Activated T-helper 1 cell treated with anti-CD3 and anti-CD28 coated beads, Interleukin-12 subunit alpha, Interleukin-12 subunit beta, Interleukin-2, Interleukin-4 antibody, amounts not matched to agents 30 ng/mL and 10 ng/mL and 1 ng/mL, durations not matched to agents 14 hours and 24 hours and 36 hours (primary cell): ENCODE results near the gene P2RX7. TPM values are rescaled to one million over a fixed set of nuclear protein-coding genes. Genes with fewer than 3 reads are reported as not detected.
A peak's percentile ranks its signal among the peaks of the same experiment; 100 is the strongest.
"Not testable (repeated sequence)": the region's sequence is repeated elsewhere in the genome, so short reads cannot be mapped to it uniquely, and the experiment has no call there.

Experiments used
- DNase-seq: peaks from one replicate; pipeline ENCODE4 v3.0.0; 2021; ENCODE audit warnings: low spot score
- H3K27ac Mint-ChIP-seq: one replicate; pipeline ENCODE4 v1.8.0; 2021; ENCODE audit warnings: mild to moderate bottlenecking, mixed read lengths
- H3K27me3 Mint-ChIP-seq: one replicate; pipeline ENCODE4 v1.8.0; 2022; ENCODE audit warnings: mild to moderate bottlenecking, moderate library complexity, mixed read lengths; ENCODE audit not compliant: insufficient read depth
- H3K36me3 Mint-ChIP-seq: one replicate; pipeline ENCODE4 v1.8.0; 2021; ENCODE audit warnings: low read depth, mixed read lengths
- H3K4me1 Mint-ChIP-seq: one replicate; pipeline ENCODE4 v1.8.0; 2021; ENCODE audit warnings: low read depth, mixed read lengths
- H3K4me3 Mint-ChIP-seq: one replicate; pipeline ENCODE4 v1.8.0; 2021; ENCODE audit warnings: mild to moderate bottlenecking, moderate library complexity, mixed read lengths
- H3K9me3 Mint-ChIP-seq: one replicate; pipeline ENCODE4 v1.8.0; 2021; ENCODE audit warnings: mixed read lengths
- intact Hi-C: fragments of 100-400 bp; cut with micrococcal nuclease; formaldehyde crosslinking; loops from one replicate; pipeline ENCODE4 v1.15.1; 2024
- total RNA-seq: library from RNA; stranded (reverse); gene quantifications from 2 replicates; pipeline ENCODE4 v1.2.3, GENCODE V29; 2022

The P2RX7 gene
- total RNA-seq, 1 donor from 2014 or later = 8.0 TPM

DNA sequence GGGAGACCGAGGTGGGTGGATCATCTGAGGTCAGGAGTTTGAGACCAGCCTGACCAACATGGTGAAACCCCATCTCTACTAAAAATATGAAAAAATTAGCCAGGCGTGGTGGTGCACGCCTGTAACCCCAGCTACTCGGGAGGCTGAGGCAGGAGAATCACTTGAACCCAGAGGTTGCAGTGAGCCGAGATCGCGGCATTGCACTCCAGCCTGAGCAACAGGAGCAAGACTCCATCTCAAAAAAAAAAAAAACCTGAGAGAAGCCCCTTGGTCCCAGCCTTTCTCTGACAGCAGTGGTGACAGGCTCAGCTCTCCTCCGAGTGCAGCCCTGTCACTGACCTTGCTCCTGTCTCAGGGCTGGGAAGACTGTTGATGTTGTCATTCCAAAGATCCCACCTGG, 94.2 kb downstream of the P2RX7 start:
- H3K27me3 Mint-ChIP-seq, DNase-seq, H3K9me3 Mint-ChIP-seq, H3K4me3 Mint-ChIP-seq, intact Hi-C loops, H3K27ac Mint-ChIP-seq: not testable (repeated sequence)
- H3K4me1 Mint-ChIP-seq = peaks cover 39% of the 10 kb centered on the region
- peaks cover 39% of the 10 kb centered on the region for H3K36me3 Mint-ChIP-seq

DNA sequence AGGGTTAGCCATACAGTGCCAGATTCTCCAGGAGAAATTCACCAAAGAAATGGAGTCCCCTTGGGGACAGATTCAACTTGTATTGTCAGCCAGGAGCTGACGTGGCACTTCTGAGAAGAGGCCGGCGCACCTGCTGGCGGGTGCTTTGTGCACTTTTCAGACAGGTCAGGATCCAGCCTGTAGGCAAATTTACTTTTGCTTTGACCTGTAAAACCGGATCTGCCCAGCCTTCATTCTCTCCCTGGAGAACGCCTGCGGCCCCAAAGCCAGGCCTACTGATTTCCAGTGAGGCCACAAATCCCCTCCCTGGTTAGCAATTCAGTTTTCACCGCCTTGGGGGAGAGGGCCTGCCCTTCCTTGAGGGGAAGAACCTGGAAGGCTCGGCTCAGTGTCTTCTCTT, 94.6 kb downstream of the P2RX7 start:
- no peak for DNase-seq
- Mint-ChIP-seq H3K27ac (no peak overlapping the region), H3K36me3 (peaks cover 35% of the 10 kb centered on the region), H3K4me3 (no peak overlapping the region), H3K4me1 (peaks cover 39% of the 10 kb centered on the region), H3K27me3 (no peaks in the 10 kb centered on the region), H3K9me3 (no peaks in the 10 kb centered on the region)
- intact Hi-C loops = no loop called here

GRCh38 chr12:121228919-121229665, 96.4 kb downstream of the P2RX7 start:
- Mint-ChIP-seq H3K27ac (no peak overlapping the region), H3K36me3 (peaks cover 27% of the 10 kb centered on the region), H3K27me3 (no peaks in the 10 kb centered on the region), H3K4me3 (no peak overlapping the region), H3K4me1 (peaks cover 24% of the 10 kb centered on the region), H3K9me3 (no peaks in the 10 kb centered on the region)
- no peak for DNase-seq
- intact Hi-C loops = no loop called here

DNA sequence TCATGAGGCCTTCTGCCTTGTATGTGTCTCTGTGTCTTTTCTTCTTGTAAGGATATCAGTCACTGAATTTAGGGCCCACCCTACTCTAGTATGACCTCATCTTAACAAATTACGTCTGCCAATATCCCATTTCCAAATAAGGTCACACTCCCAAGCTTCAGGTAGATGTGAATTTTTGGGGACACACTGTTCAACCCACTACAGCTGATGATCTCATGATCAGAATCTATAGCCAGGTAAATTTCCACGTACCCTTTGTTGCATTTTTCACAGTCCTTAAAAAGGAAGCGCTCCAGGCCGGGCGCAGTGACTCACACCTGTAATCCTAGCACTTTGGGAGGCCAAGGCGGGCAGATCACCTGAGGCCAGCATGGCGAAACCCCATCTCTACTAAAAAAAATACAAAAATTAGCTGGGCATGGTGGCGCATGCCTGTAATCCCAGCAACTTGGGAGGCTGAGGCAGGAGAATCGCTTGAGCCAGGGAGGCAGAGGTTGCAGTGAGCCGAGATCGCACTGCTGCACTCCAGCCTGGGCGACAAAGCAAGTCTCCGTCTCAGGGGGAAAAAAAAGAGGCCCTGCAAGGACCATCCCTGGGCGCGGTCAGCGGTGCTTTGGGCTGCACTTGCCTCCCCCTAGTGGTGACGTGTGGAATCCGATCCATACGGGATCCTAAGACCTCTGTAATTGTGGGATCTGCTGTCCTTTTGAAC, 97.3 kb downstream of the P2RX7 start:
- H3K9me3 Mint-ChIP-seq, H3K4me3 Mint-ChIP-seq, H3K27me3 Mint-ChIP-seq: not testable (repeated sequence)
- H3K4me1 Mint-ChIP-seq = peaks cover 18% of the 10 kb centered on the region
- peaks cover 30% of the 10 kb centered on the region for H3K36me3 Mint-ChIP-seq
- DNase-seq = peak; percentile 40
- H3K27ac Mint-ChIP-seq = peak overlapping the region; percentile 40
- intact Hi-C loops = loop anchor here (1.0 kb wide), 2 partner anchors 134 to 170 kb away; no protein-coding TSS in a partner anchor

DNA sequence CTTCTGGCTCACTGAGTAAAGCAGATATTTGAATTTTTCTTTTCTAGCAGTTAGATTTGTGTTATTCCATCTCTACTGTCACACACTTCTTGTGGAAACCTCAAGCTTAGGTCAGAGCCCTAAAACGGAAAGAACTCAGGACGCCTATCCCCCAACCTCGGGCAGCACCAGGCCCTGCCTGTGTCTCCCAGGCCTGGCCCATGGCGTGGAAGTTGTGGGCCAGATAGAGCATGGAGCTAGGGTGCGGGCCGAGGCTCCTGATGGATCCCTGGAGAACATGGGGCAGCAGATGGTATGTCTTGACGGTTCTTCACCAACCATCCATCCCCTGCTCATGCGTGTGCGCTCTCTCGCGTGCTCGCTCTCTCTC, 97.8 kb downstream of the P2RX7 start:
- intact Hi-C loops = loop anchor here (1.0 kb wide), 2 partner anchors 134 to 170 kb away; no protein-coding TSS in a partner anchor
- Mint-ChIP-seq H3K4me3 (no peak overlapping the region), H3K4me1 (peaks cover 18% of the 10 kb centered on the region), H3K27me3 (no peaks in the 10 kb centered on the region), H3K36me3 (peaks cover 30% of the 10 kb centered on the region), H3K9me3 (no peaks in the 10 kb centered on the region), H3K27ac (no peak overlapping the region)
- no peak for DNase-seq

DNA sequence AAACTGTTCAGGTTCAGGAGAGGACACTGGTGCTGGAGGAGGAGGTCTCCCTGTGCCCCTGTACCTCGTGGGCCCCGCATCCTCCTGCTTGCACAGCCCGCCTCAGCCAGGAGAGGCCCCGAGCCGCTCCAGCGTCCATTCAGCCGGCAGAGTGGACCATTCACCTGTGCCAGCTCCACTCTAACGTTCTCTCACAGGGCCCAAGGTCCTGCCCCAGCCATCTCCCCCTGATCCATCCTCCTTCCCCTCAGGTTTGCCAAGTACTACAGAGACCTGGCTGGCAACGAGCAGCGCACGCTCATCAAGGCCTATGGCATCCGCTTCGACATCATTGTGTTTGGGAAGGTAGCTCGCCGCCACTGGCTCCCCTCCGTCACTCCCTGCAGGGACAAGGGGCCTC, 99.5 kb downstream of the P2RX7 start:
- H3K27me3 Mint-ChIP-seq = no peaks in the 10 kb centered on the region
- H3K27ac Mint-ChIP-seq = no peak overlapping the region
- peaks cover 30% of the 10 kb centered on the region for H3K36me3 Mint-ChIP-seq
- peaks cover 12% of the 10 kb centered on the region for H3K4me1 Mint-ChIP-seq
- intact Hi-C loops = no loop called here
- DNase-seq = no peak
- H3K4me3 Mint-ChIP-seq = no peak overlapping the region
- no peaks in the 10 kb centered on the region for H3K9me3 Mint-ChIP-seq

- H3K4me3 Mint-ChIP-seq = no peak overlapping the region
- intact Hi-C loops = no loop called here
- peaks cover 12% of the 10 kb centered on the region for H3K4me1 Mint-ChIP-seq
Observed at GRCh38 chr12:121232977-121233627, 100.4 kb downstream of the P2RX7 start.

DNA sequence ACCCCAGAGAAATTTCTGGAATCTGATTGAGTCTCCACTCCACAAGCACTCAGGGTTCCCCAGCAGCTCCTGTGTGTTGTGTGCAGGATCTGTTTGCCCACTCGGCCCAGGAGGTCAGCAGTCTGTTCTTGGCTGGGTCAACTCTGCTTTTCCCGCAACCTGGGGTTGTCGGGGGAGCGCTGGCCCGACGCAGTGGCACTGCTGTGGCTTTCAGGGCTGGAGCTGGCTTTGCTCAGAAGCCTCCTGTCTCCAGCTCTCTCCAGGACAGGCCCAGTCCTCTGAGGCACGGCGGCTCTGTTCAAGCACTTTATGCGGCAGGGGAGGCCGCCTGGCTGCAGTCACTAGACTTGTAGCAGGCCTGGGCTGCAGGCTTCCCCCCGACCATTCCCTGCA, 100.9 kb downstream of the P2RX7 start:
- intact Hi-C loops = no loop called here
- H3K4me1 Mint-ChIP-seq = peaks cover 12% of the 10 kb centered on the region
- H3K4me3 Mint-ChIP-seq = no peak overlapping the region
- H3K36me3 Mint-ChIP-seq = peaks cover 33% of the 10 kb centered on the region
- no peak overlapping the region for H3K27ac Mint-ChIP-seq
- DNase-seq = no peak
- no peaks in the 10 kb centered on the region for H3K27me3 Mint-ChIP-seq
- no peaks in the 10 kb centered on the region for H3K9me3 Mint-ChIP-seq

More at GRCh38 chr12:121232977-121233627, 100.4 kb downstream of the P2RX7 start:
- H3K27ac Mint-ChIP-seq = no peak overlapping the region
- H3K9me3 Mint-ChIP-seq = no peaks in the 10 kb centered on the region
- peaks cover 35% of the 10 kb centered on the region for H3K36me3 Mint-ChIP-seq
- DNase-seq = no peak
- no peaks in the 10 kb centered on the region for H3K27me3 Mint-ChIP-seq

DNA sequence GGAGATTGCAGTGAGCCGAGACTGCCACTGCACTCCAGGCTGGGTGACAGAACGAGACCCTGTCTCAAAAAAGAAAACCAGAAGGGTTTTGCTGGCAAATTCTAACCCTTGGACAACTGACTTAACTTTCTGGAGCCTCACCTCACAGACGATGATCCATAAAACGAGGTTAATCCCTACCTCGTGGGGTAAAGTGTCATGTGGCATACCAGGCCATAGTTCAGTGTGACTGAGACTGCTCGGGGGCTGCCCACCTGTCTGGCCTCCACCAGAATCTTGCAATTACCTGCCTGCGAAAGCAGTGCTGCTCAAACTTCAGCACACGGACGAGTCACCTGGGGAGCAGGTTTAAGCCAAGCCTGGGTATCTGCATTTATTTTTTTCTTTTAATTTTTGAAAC, 104.1 kb downstream of the P2RX7 start:
- H3K4me3 Mint-ChIP-seq = no peak overlapping the region
- peaks cover 28% of the 10 kb centered on the region for H3K36me3 Mint-ChIP-seq
- no peak for DNase-seq
- no peaks in the 10 kb centered on the region for H3K9me3 Mint-ChIP-seq
- intact Hi-C loops = no loop called here
- H3K27ac Mint-ChIP-seq = no peak overlapping the region
- peaks cover 30% of the 10 kb centered on the region for H3K4me1 Mint-ChIP-seq
- no peaks in the 10 kb centered on the region for H3K27me3 Mint-ChIP-seq

DNA sequence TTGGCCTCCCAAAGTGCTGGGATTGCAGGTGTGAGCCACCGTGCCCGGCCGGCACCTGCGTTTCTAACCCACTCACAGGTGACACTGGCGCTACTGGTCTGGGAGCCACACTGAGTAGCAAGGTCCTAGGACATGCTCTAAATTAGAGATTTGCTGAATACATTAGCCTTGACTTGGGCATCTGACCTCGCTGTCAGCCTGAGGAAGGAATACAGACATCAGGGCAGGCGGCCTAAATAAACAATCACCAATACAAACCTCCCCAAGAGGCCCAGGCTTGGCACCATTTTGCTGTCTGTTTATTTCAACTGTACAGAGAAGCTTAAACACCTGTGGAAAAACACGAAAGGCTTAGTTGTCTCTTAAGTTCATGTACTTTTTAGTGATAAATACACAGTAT, 104.7 kb downstream of the P2RX7 start:
- H3K36me3 Mint-ChIP-seq = peaks cover 28% of the 10 kb centered on the region
- peaks cover 30% of the 10 kb centered on the region for H3K4me1 Mint-ChIP-seq
- no peaks in the 10 kb centered on the region for H3K9me3 Mint-ChIP-seq
- intact Hi-C loops = no loop called here
- H3K27ac Mint-ChIP-seq = no peak overlapping the region
- H3K4me3 Mint-ChIP-seq = no peak overlapping the region
- no peak for DNase-seq
- no peaks in the 10 kb centered on the region for H3K27me3 Mint-ChIP-seq

Other genes with a start within 250 kb of the P2RX7 start
- 27.3 and 31.2 TPM in 2 replicates for gene SPPL3, start 228.5 kb upstream of the P2RX7 start, total RNA-seq
- not detected in 2 replicates for gene HNF1A, start 154.3 kb upstream of the P2RX7 start, total RNA-seq
- gene C12orf43, start 116.4 kb upstream of the P2RX7 start, total RNA-seq = 34.6 and 35.3 TPM in 2 replicates
- 2.4 and 3.1 TPM in 2 replicates for gene OASL, start 93.6 kb upstream of the P2RX7 start, total RNA-seq
- 22.8 and 25.3 TPM in 2 replicates for gene P2RX4, start 77.3 kb downstream of the P2RX7 start, total RNA-seq
- gene CAMKK2, start 163.8 kb downstream of the P2RX7 start, total RNA-seq = 38.1 and 41.0 TPM in 2 replicates
- 139 and 144 TPM in 2 replicates for gene ANAPC5, start 219.5 kb downstream of the P2RX7 start, total RNA-seq